ENCODE data around the gene PLEKHG5.
"Not testable (repeated sequence)": the region's sequence is repeated elsewhere in the genome, so short reads cannot be mapped to it uniquely, and the experiment has no call there.

The PLEKHG5 gene

GRCh38 chr1:6445062-6445763 is 46.3 kb downstream of the PLEKHG5 start:
- peak; percentile 29 for DNase-seq

- no peak for DNase-seq
Observed at GRCh38 chr1:6444377-6444776, 47.1 kb downstream of the PLEKHG5 start.

GRCh38 chr1:6443339-6444115 is 47.9 kb downstream of the PLEKHG5 start:
- DNase-seq, result no peak

- no peak for DNase-seq
Observed at GRCh38 chr1:6441586-6441985, 49.9 kb downstream of the PLEKHG5 start.

GRCh38 chr1:6440198-6441126 is 51.0 kb downstream of the PLEKHG5 start:
- peak; percentile 52 for DNase-seq

- peak; percentile 36 for DNase-seq
Observed at GRCh38 chr1:6438047-6438525, 53.4 kb downstream of the PLEKHG5 start.

GRCh38 chr1:6437012-6437700 is 54.3 kb downstream of the PLEKHG5 start:
- DNase-seq, result not testable (repeated sequence)

GRCh38 chr1:6436277-6436676 is 55.2 kb downstream of the PLEKHG5 start:
- not testable (repeated sequence) for DNase-seq

- DNase-seq, result no peak
Observed at GRCh38 chr1:6435547-6435946, 55.9 kb downstream of the PLEKHG5 start.

GRCh38 chr1:6435129-6435528 is 56.3 kb downstream of the PLEKHG5 start:
- no peak for DNase-seq

GRCh38 chr1:6434186-6434585 is 57.3 kb downstream of the PLEKHG5 start:
- DNase-seq, result no peak

- not testable (repeated sequence) for DNase-seq
Observed at GRCh38 chr1:6431645-6432579, 59.6 kb downstream of the PLEKHG5 start.

- DNase-seq, result not testable (repeated sequence)
Observed at GRCh38 chr1:6429660-6430411, 61.6 kb downstream of the PLEKHG5 start.

- not testable (repeated sequence) for DNase-seq
Observed at GRCh38 chr1:6428453-6428852, 63.0 kb downstream of the PLEKHG5 start.

GRCh38 chr1:6427441-6428390 is 63.8 kb downstream of the PLEKHG5 start:
- DNase-seq, result no peak

- DNase-seq, result no peak
Observed at GRCh38 chr1:6426972-6427350, 64.5 kb downstream of the PLEKHG5 start.

- no peak for DNase-seq
Observed at GRCh38 chr1:6426277-6426971, 65.0 kb downstream of the PLEKHG5 start.

GRCh38 chr1:6425658-6426057 is 65.8 kb downstream of the PLEKHG5 start:
- no peak for DNase-seq

Measured in fibroblast of skin of back (primary cell).